Mucosa of descending colon (tissue), 3 donors: ENCODE data around the gene TRPM1. TPM values are rescaled to one million over a fixed set of nuclear protein-coding genes. Genes with fewer than 3 reads are reported as not detected.

Experiments
- ATAC-seq: fragments of 200-7000 bp; cut with Tn5 transposase; one replicate; pipeline ENCODE4 v1.9.1; 2020; ENCODE audit warnings: mild to moderate bottlenecking, moderate library complexity
- DNase-seq, 3 donors: peaks; one replicate each; pipeline ENCODE4 v3.0.0-alpha.2; 2020
- H3K36me3 ChIP-seq: fragments of 200-600 bp; one replicate; pipeline ENCODE4 v1.8.0; 2021; ENCODE audit warnings: low read depth, mild to moderate bottlenecking
- H3K4me1 ChIP-seq: fragments of 200-600 bp; one replicate; pipeline ENCODE4 v1.8.0; 2021; ENCODE audit warnings: low read depth, mild to moderate bottlenecking
- H3K4me3 ChIP-seq: fragments of 200-600 bp; one replicate; pipeline ENCODE4 v1.8.0; 2021; ENCODE audit warnings: mild to moderate bottlenecking
- H3K9me3 ChIP-seq: fragments of 200-600 bp; one replicate; pipeline ENCODE4 v1.8.0; 2021; ENCODE audit warnings: mild to moderate bottlenecking
- intact Hi-C, 2 donors: fragments of 100-400 bp; cut with DNase I in 1 of 2; cut with micrococcal nuclease in 1 of 2; formaldehyde crosslinking; loops; one replicate each; pipeline versions ENCODE4 v1.11.0 to v1.11.1; 2022; cut with DNase I, micrococcal nuclease
- total RNA-seq, 3 donors: library from RNA; stranded (reverse); fragmentation: NEBNext Ultra II Directional in 2 of 3; extraction: Animal tissue kit (Norgen Biotek cat#: 25700) in 2 of 3; gene quantifications; one replicate each; pipeline versions ENCODE4 v1.2.1 to v1.2.4, GENCODE V29; 2021 to 2023
- TF ChIP-seq, protein P1 (sequence below): fragments of 200-600 bp; IDR thresholded peaks from one replicate; pipeline ENCODE4 v1.8.0; 2022; ENCODE audit warnings: antibody characterized with exemption, mild to moderate bottlenecking
- donor health status: DM: no; HTN: no; CAD: no; lungs with moderate emphysema.
- donor health status: DM: no; HTN: no; CAD: no.
- donor health status: DM: no; HTN: yes; CAD: no.

The TRPM1 gene
- total RNA-seq, 3 donors from 2014 or later: not detected

DNA sequence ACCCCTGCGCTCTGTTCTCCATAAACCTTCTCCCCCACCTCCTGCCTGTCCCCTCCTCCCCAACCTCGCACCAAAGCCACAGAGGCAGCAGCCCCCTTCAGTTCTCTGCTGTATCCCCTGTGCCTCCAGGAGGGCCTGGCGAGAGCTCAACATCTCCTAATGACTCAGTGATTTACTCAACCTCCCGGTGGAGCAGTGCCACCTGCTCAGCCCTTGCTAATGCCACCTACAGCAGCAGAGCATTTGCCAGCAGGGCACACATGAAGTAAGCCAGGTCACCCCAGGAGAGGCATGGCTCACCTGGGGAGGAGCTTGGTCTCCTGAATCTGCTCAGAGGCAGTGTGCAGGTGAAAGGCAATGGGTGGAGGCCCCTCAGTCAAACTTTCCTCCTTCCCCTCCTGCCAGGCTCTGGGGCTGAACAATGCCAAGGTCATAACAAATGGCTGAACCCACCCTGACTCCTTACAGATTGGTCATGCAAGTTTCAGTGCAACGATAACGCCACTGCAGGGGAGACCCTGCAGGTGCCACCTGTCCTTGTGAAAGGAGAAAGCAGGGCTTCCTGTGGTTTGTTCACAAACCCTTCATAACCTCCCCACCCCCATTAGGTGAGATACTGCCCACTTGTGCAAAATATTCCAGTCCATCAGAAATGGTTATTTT lies 19.8 kb downstream of the TRPM1 start:
- Histone ChIP-seq H3K9me3 (no peaks in the 10 kb centered on the region), H3K4me3 (no peak overlapping the region), H3K4me1 (peaks cover 25% of the 10 kb centered on the region), H3K36me3 (no peaks in the 10 kb centered on the region)
- TF ChIP-seq, protein P1, sequence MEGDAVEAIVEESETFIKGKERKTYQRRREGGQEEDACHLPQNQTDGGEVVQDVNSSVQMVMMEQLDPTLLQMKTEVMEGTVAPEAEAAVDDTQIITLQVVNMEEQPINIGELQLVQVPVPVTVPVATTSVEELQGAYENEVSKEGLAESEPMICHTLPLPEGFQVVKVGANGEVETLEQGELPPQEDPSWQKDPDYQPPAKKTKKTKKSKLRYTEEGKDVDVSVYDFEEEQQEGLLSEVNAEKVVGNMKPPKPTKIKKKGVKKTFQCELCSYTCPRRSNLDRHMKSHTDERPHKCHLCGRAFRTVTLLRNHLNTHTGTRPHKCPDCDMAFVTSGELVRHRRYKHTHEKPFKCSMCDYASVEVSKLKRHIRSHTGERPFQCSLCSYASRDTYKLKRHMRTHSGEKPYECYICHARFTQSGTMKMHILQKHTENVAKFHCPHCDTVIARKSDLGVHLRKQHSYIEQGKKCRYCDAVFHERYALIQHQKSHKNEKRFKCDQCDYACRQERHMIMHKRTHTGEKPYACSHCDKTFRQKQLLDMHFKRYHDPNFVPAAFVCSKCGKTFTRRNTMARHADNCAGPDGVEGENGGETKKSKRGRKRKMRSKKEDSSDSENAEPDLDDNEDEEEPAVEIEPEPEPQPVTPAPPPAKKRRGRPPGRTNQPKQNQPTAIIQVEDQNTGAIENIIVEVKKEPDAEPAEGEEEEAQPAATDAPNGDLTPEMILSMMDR: no peak
- ATAC-seq (peak; percentile 42), DNase-seq (peak in 1 of 3 donors; percentile 20)
- intact Hi-C loops: no loop called here

DNA sequence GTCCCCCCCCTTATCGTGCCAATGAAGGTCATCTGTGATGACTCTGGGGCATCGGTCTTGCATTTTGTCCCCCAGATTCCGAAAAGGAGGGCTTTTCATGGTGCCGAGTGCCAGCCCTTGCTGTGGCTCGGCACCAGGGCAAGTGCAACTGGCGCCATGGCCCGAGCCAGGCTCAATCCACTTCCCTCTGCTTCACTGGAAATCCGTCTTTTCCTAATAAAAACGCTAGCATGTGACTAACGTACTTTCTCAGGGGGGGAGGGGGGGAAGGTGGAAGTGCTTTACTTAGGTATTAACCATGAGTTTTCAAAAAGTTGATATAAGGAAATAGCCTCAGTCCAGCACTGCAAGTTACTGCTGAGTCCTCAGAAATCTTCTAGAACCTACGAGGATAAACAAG lies 20.5 kb downstream of the TRPM1 start:
- intact Hi-C loops: no loop called here

DNA sequence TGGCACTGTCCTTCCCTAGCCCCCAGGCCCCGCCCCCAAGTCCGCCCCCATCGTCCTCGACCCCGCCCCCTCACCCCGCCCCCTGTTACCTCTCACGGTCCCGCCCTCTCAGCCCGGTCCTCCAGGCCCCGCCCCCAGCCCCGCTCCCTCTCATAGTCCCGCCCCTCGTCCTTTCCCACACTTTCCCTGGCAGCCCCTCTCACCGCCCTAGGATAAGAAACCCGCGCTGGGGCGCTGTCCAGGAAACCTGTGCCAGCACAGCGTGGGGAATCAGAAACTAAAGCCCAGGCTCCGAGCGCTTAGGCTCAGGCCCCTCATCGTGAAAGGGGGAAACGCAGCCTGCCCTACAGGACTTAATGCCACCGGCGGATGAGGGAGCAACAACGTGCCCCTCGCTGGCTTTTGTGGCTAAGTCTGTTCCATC lies 20.9 kb downstream of the TRPM1 start:
- Histone ChIP-seq H3K9me3 (no peaks in the 10 kb centered on the region), H3K36me3 (no peaks in the 10 kb centered on the region), H3K4me1 (peaks cover 25% of the 10 kb centered on the region), H3K4me3 (no peak overlapping the region)
- intact Hi-C loops: no loop called here
- ATAC-seq (peak; percentile 24), DNase-seq (peak in 2 of 3 donors; percentile 41 to 50)
- TF ChIP-seq, protein P1: no peak

More for the DNA sequence above, 20.5 kb downstream of the TRPM1 start:
- TF ChIP-seq, protein P1: no peak
- H3K9me3 ChIP-seq: no peaks in the 10 kb centered on the region
- no peak for ATAC-seq
- no peak for DNase-seq
- H3K4me1 ChIP-seq: peaks cover 25% of the 10 kb centered on the region
- no peaks in the 10 kb centered on the region for H3K36me3 ChIP-seq
- no peak overlapping the region for H3K4me3 ChIP-seq

DNA sequence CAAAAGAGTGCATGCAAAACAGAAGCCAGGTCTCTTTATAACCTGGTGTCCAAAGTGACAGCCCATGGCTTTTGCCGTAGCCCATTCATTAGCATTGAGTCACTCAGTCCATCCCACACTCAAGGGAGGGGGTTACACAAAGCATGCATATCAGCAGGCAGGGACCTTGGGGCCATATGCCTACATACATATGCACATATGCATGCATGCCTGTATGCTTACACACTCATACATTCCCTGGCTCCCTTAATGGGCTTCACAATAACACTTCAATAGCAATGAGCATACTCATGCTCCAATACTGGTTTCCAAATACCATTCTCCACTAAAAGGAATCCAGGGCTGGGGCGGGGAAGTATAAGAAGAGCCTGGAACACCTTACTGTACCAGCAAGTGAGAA lies 22.0 kb downstream of the TRPM1 start:
- ATAC-seq (no peak), DNase-seq (no peak)
- TF ChIP-seq, protein P1: no peak
- H3K4me3 ChIP-seq: no peak overlapping the region
- peaks cover 25% of the 10 kb centered on the region for H3K4me1 ChIP-seq
- H3K9me3 ChIP-seq: no peaks in the 10 kb centered on the region
- H3K36me3 ChIP-seq: no peaks in the 10 kb centered on the region
- intact Hi-C loops: no loop called here

DNA sequence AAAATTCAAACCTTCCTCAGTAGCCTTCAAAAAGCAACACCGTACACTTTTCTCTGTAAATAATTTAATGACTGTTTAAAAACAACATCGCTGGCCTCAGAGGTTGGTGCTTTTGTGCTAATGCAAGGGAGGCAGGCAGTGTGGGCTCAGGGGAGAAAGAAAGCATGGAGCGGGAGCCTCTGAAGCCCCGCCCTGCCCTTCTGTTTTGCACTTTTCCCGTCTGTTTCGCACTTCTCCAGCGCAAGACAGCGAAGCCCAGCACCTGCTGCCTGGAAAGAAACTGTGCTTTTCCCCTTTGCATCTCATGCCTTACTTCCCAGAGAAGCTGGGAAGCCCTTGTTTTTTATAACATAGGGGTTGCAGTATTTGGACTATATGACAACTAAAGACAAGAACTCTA lies 23.1 kb downstream of the TRPM1 start:
- Histone ChIP-seq H3K4me3 (no peak overlapping the region), H3K9me3 (no peaks in the 10 kb centered on the region), H3K4me1 (peaks cover 22% of the 10 kb centered on the region), H3K36me3 (no peaks in the 10 kb centered on the region)
- intact Hi-C loops: no loop called here
- ATAC-seq: no peak
- no peak for DNase-seq
- TF ChIP-seq, protein P1: no peak
